Right atrium auricular region (tissue), 2 donors: ENCODE data around the gene ULK4. TPM values are rescaled to one million over a fixed set of nuclear protein-coding genes. Genes with fewer than 3 reads are reported as not detected.

Source experiments
- DNase-seq: peaks from one replicate; pipeline ENCODE4 v3.0.0-alpha.2; 2019; ENCODE audit warnings: low spot score
- H3K27ac ChIP-seq, 2 donors: fragments of 200-600 bp; sonication (generic); 1 replicate in 1 of 2; 2 replicates in 1 of 2; pipeline ENCODE4 v1.5.1; 2016 to 2019
- H3K27me3 ChIP-seq, 2 donors: fragments of 200-600 bp; sonication (generic); one replicate each; pipeline versions ENCODE4 v1.5.1 to v1.6.0; 2017 to 2019
- H3K36me3 ChIP-seq: fragments of 200-600 bp; sonication (generic); one replicate; pipeline ENCODE4 v1.5.1; 2016
- H3K4me1 ChIP-seq, 2 donors: fragments of 200-600 bp; sonication (generic); one replicate each; pipeline versions ENCODE4 v1.5.1 to v1.6.0; 2017 to 2019
- H3K4me3 ChIP-seq, 2 donors: fragments of 200-600 bp; sonication (generic); 1 replicate in 1 of 2; 2 replicates in 1 of 2; pipeline ENCODE4 v1.5.1; 2017 to 2019; ENCODE audit warnings: mild to moderate bottlenecking in 1 of 2, moderate library complexity in 1 of 2
- H3K9me3 ChIP-seq, 2 donors: fragments of 200-600 bp; sonication (generic); one replicate each; pipeline ENCODE4 v1.5.1; 2019
- total RNA-seq, 2 donors: library from RNA; depleted of rRNA; stranded (reverse); fragments of >200 nt; gene quantifications; one replicate each; pipeline ENCODE4 v1.1.0, GENCODE V29; 2016
- TF ChIP-seq, protein P1 (sequence below), 2 donors: fragments of 200-600 bp; sonication (generic); IDR thresholded peaks; one replicate each; pipeline ENCODE4 v1.5.1; 2019; ENCODE audit warnings: antibody characterized with exemption in 2 of 2

The ULK4 gene
- total RNA-seq, 2 donors from 2014 or later: 7.1 to 10.1 TPM

DNA sequence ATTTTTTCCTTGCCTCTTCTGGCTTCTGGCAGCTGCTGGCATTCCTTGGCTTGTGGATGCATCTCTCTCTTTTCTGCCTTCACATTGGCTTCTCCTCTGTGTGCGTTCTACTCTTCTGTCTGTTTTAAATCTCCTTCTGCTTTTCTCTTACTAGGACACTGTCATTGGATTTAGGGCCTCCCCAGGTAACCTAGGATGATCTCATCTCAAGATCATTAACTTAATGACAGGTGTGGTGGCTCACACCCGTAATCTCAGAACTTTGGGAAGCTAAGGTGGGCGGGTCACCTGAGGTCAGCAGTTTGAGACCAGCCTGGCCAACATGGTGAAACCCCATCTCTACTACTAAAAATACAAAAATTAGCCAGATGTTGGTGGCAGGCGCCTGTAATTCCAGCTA is 40.9 kb upstream of the ULK4 start:
- Histone ChIP-seq H3K4me3 (no peak overlapping the region), H3K36me3 (no peaks in the 10 kb centered on the region), H3K27ac (no peak overlapping the region), H3K9me3 (no peaks in the 10 kb centered on the region), H3K4me1 (peaks cover 0 to 5% of the 10 kb centered on the region in 2 donors), H3K27me3 (no peaks in the 10 kb centered on the region)
- TF ChIP-seq, protein P1, sequence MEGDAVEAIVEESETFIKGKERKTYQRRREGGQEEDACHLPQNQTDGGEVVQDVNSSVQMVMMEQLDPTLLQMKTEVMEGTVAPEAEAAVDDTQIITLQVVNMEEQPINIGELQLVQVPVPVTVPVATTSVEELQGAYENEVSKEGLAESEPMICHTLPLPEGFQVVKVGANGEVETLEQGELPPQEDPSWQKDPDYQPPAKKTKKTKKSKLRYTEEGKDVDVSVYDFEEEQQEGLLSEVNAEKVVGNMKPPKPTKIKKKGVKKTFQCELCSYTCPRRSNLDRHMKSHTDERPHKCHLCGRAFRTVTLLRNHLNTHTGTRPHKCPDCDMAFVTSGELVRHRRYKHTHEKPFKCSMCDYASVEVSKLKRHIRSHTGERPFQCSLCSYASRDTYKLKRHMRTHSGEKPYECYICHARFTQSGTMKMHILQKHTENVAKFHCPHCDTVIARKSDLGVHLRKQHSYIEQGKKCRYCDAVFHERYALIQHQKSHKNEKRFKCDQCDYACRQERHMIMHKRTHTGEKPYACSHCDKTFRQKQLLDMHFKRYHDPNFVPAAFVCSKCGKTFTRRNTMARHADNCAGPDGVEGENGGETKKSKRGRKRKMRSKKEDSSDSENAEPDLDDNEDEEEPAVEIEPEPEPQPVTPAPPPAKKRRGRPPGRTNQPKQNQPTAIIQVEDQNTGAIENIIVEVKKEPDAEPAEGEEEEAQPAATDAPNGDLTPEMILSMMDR (IDR thresholded peaks at IDR 0.05): no peak
- DNase-seq: no peak

DNA sequence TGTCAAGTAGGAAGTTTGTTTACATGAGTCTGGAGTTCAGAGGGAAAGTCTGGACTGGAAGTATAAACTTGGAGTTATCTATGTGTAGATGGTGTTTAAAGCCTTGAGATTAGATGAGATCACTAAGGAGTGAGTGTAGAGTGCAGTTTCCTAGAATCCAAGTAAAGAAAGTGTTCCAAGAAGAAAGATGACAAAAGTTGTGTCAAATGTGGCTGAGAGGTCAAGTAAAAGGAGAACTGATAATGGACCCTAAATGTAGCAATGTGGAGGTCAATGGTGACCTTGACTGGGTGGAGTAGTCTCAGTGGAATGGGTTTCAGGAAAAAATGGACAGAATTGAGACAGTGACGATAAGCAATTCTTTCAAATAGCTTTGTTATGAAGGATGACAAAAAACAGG is 39.9 kb upstream of the ULK4 start:
- Histone ChIP-seq H3K9me3 (no peaks in the 10 kb centered on the region), H3K27me3 (no peaks in the 10 kb centered on the region), H3K27ac (no peak overlapping the region), H3K4me3 (no peak overlapping the region), H3K36me3 (no peaks in the 10 kb centered on the region), H3K4me1 (peaks cover 0 to 8% of the 10 kb centered on the region in 2 donors)
- no peak for DNase-seq
- TF ChIP-seq, protein P1 (IDR thresholded peaks at IDR 0.05): no peak

DNA sequence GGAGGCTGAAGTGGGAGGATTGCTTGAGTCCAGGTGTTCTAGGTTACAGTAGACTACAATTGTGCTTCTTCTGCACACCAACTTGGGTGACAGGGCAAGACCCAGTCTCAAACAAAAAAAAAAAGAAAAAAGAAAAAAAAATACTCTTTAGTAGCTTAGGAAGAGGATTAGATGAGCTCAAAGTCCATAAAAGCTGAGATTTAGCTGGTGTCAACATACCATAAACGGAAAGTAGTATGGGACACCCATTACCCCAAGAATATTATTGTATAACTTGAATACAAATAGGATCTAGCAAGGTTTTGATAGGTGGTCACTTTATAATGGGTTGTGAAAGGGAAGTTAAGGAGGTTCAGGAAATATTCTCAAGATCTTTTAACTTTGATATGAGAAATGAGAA is 38.0 kb upstream of the ULK4 start:
- H3K4me1 ChIP-seq: peaks cover 0 to 8% of the 10 kb centered on the region in 2 donors
- no peak overlapping the region for H3K4me3 ChIP-seq
- H3K9me3 ChIP-seq: no peaks in the 10 kb centered on the region
- no peaks in the 10 kb centered on the region for H3K27me3 ChIP-seq
- DNase-seq: no peak
- no peaks in the 10 kb centered on the region for H3K36me3 ChIP-seq
- TF ChIP-seq, protein P1 (IDR thresholded peaks at IDR 0.05): no peak
- no peak overlapping the region for H3K27ac ChIP-seq

DNA sequence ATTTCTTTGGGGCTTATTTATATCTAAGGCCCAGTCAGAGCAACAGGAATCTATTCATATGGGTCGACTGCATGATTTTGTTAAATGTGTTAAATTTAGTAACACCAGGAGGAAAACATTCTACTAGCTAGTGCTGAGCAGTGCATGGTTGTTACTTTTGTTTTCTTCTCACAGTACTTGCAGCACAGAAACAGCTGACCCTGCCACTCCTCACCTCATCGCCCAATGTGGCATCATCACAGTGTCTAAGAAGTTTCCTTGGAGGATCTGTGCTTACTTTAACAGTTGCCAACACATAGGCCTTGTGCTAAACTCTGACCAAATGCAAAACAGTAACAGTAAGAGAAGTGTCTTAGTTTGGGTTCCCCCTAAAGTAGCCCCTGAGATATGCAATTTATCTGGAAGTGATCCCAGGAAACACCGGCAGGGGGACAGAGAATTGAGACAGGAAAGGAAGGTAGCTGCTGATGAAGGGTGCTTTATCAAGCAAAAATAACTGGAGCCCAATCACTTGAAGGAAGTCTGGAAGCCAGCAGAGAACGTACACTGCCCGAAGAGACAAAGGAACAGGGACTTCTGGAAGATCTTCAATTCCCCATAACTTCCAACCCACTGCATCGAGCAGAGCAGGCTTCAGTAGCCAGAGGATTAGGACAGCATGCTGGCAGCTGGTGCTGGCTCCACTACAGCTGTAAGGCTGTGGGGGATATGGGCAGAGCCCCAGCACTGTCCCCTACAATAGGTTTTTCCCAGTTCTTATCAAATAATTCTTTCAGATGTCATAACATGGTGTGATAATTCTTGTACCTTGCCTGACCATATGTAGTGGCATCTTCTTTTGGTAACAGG is 36.0 kb upstream of the ULK4 start:
- no peak for DNase-seq
- TF ChIP-seq, protein P1 (IDR thresholded peaks at IDR 0.05): peak; percentile 27 to 58
- Histone ChIP-seq H3K27ac (no peak overlapping the region), H3K36me3 (no peaks in the 10 kb centered on the region), H3K9me3 (no peaks in the 10 kb centered on the region), H3K4me3 (no peak overlapping the region), H3K4me1 (peaks cover 0 to 8% of the 10 kb centered on the region in 2 donors), H3K27me3 (no peaks in the 10 kb centered on the region)

DNA sequence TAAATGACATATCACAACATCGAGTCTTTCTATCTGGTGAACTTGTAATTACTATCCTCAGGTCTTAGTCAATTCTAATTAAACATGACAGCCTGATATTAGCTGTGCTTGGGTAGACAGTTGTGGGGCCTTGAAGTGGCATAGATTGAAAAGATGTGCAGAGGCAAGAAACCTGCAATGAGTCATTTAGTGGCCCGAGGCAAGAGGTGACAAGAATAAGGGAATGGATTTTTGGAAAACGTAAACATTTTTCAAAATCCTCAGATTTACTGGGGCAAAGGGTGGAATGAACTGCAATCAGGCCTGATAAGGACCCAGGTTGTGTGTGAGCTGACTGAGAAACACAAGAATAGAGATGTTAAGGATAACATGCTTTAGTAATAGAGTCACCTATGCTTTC is 29.5 kb upstream of the ULK4 start:
- Histone ChIP-seq H3K27me3 (no peaks in the 10 kb centered on the region), H3K9me3 (no peaks in the 10 kb centered on the region), H3K27ac (no peak overlapping the region), H3K4me3 (no peak overlapping the region), H3K36me3 (no peaks in the 10 kb centered on the region), H3K4me1 (no peaks in the 10 kb centered on the region)
- TF ChIP-seq, protein P1 (IDR thresholded peaks at IDR 0.05): no peak
- DNase-seq: no peak
